ENCODE results near the gene CAPN3. TPM values are rescaled to one million over a fixed set of nuclear protein-coding genes. Genes with fewer than 3 reads are reported as not detected.

The CAPN3 gene
- total and polyA plus RNA-seq, 2 donors (not counting 3 experiments of a cell fraction or from before 2014, with no cell fraction given), result 2.2 to 3.7 TPM

DNA sequence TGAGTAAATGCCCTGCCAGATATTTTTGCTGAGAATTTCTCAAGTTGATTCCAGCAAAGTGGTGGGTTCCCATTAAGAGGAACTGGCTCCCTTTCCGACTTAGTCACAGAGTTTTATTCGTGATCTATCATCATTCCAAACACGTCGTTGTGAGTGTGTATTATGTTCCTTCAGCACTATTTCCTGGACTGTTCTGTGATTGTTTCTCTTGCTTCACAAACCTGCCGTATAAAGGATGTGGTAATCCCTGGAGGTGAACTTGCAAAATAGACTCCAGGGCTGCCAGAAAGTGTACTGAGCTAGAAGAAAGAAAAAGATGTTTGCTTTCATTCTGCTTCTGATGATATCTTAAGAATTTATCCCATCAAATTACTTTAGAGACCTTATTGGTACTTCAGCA lies 14.5 kb upstream of the CAPN3 start:
- CTCF ChIA-PET, result no interaction called here
- no peak overlapping the region for H3K9ac ChIP-seq (replicated peaks; ENCODE audit: extremely low read depth, insufficient read depth, low read length)
- intact Hi-C loops (cut with micrococcal nuclease), result no loop called here
- POLR2A ChIA-PET, result no interaction called here
- no peaks in the 10 kb centered on the region for H4K20me1 ChIP-seq (replicated peaks; ENCODE audit: control insufficient read depth, extremely low read depth, insufficient read depth, low read length)
- H3K36me3 ChIP-seq (ENCODE audit: control insufficient read depth in 2 of 2, extremely low read depth in 1 of 2, insufficient read depth in 2 of 2, low read length in 2 of 2), result no peaks in the 10 kb centered on the region
- no peaks in the 10 kb centered on the region for H3K27me3 ChIP-seq (ENCODE audit: control insufficient read depth in 2 of 2, insufficient read depth in 2 of 2, low read length in 2 of 2)
- no peak overlapping the region for H3K4me2 ChIP-seq (ENCODE audit: insufficient read depth, low read length)
- H3K79me2 ChIP-seq (ENCODE audit: control insufficient read depth, insufficient read depth, low read length), result no peaks in the 10 kb centered on the region
- H2AFZ ChIP-seq (ENCODE audit: low read depth, low read length), result no peak overlapping the region
- no peaks in the 10 kb centered on the region for H3K4me1 ChIP-seq (ENCODE audit: control insufficient read depth, extremely low read depth, insufficient read depth, low read length)
- no peak overlapping the region for H3K4me3 ChIP-seq (replicated peaks in 1 of 3; ENCODE audit: insufficient read depth in 1 of 3, low read depth in 1 of 3, low read length in 3 of 3)
- BruUV-seq (replicated peaks), result no TSS peak
- DNase-seq (ENCODE audit: low read depth, low spot score) (peak; percentile 49), FAIRE-seq (peak; percentile 50)
- H3K9me3 ChIP-seq (replicated peaks; ENCODE audit: control insufficient read depth, insufficient read depth, low read length), result no peaks in the 10 kb centered on the region
- dilution Hi-C loops (cut with MboI; ENCODE audit: extremely low pct_ligation_motif_present, low sequenced_read_pairs), result no loop called here
- TF ChIP-seq MYC (IDR thresholded peaks at IDR 0.05; ENCODE audit: low read depth, low read length), result no peak
- TF ChIP-seq, protein P1, sequence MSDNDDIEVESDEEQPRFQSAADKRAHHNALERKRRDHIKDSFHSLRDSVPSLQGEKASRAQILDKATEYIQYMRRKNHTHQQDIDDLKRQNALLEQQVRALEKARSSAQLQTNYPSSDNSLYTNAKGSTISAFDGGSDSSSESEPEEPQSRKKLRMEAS (IDR thresholded peaks at IDR 0.05; ENCODE audit: insufficient read depth, insufficient read length), result no peak
- TF ChIP-seq, protein P2, sequence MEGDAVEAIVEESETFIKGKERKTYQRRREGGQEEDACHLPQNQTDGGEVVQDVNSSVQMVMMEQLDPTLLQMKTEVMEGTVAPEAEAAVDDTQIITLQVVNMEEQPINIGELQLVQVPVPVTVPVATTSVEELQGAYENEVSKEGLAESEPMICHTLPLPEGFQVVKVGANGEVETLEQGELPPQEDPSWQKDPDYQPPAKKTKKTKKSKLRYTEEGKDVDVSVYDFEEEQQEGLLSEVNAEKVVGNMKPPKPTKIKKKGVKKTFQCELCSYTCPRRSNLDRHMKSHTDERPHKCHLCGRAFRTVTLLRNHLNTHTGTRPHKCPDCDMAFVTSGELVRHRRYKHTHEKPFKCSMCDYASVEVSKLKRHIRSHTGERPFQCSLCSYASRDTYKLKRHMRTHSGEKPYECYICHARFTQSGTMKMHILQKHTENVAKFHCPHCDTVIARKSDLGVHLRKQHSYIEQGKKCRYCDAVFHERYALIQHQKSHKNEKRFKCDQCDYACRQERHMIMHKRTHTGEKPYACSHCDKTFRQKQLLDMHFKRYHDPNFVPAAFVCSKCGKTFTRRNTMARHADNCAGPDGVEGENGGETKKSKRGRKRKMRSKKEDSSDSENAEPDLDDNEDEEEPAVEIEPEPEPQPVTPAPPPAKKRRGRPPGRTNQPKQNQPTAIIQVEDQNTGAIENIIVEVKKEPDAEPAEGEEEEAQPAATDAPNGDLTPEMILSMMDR (IDR thresholded peaks at IDR 0.05; ENCODE audit: extremely low read depth in 1 of 2, insufficient read depth in 1 of 2, low read depth in 1 of 2, low read length in 2 of 2), result no peak
- no peak for TF ChIP-seq GATA2 (IDR thresholded peaks at IDR 0.05; ENCODE audit: insufficient read depth, insufficient read length, low read depth, low read length)
- no peak for TF ChIP-seq POLR2A (IDR thresholded peaks at IDR 0.05; ENCODE audit: low read depth, low read length)
- no peak for TF ChIP-seq FOS (IDR thresholded peaks at IDR 0.05; ENCODE audit: borderline replicate concordance, insufficient read depth, low read length)
- no peak for TF ChIP-seq POLR2AphosphoS5 (IDR thresholded peaks at IDR 0.05; ENCODE audit: insufficient read depth, low read depth, low read length)
- TF ChIP-seq JUN (IDR thresholded peaks at IDR 0.05; ENCODE audit: borderline replicate concordance, insufficient read depth, insufficient read length, low read depth), result no peak
- no peak for TF ChIP-seq EZH2 (IDR thresholded peaks at IDR 0.05; ENCODE audit: borderline replicate concordance, low read depth, low read length, severe bottlenecking)
- no peaks in the 10 kb centered on the region for H3K9me1 ChIP-seq (replicated peaks; ENCODE audit: control insufficient read depth, extremely low read depth, insufficient read depth, low read length)
- H3K27ac ChIP-seq (ENCODE audit: insufficient read depth, low read depth, low read length), result no peak overlapping the region

Measured in endothelial cell of umbilical vein (primary cell).